HEK293 (cell line): Measurements from ENCODE around the gene CTR9.

Source experiments
- FEZF1 ChIP-seq: fragments of 450-650 bp; formaldehyde crosslinking; IDR thresholded peaks from 2 replicates; pipeline ENCODE4 v1.5.1; 2016; ENCODE audit warnings: missing biosample characterization, missing genetic modification characterization
- GLIS1 ChIP-seq: fragments of 450-650 bp; formaldehyde crosslinking; IDR thresholded peaks from 2 replicates; pipeline ENCODE4 v1.5.1; 2016; ENCODE audit warnings: missing biosample characterization, missing genetic modification characterization
- IKZF3 ChIP-seq: fragments of 450-650 bp; IDR thresholded peaks from 2 replicates; pipeline ENCODE4 v1.5.0; 2018; ENCODE audit warnings: missing biosample characterization, mild to moderate bottlenecking, missing genetic modification characterization, moderate library complexity
- KLF16 ChIP-seq: fragments of 450-650 bp; formaldehyde crosslinking; IDR thresholded peaks from 2 replicates; pipeline ENCODE4 v1.5.1; 2017; ENCODE audit warnings: missing biosample characterization, missing genetic modification characterization
- OSR2 ChIP-seq: fragments of 450-650 bp; formaldehyde crosslinking; IDR thresholded peaks from 2 replicates; pipeline ENCODE4 v1.5.1; 2016; ENCODE audit warnings: missing biosample characterization, missing genetic modification characterization
- REST ChIP-seq: fragments of 450-650 bp; formaldehyde crosslinking; IDR thresholded peaks from 2 replicates; pipeline ENCODE4 v1.5.1; 2016; ENCODE audit warnings: missing biosample characterization, missing genetic modification characterization
- SP3 ChIP-seq: fragments of 450-650 bp; formaldehyde crosslinking; IDR thresholded peaks from 2 replicates; pipeline ENCODE4 v1.5.1; 2016; ENCODE audit warnings: missing biosample characterization, missing genetic modification characterization
- ZBTB10 ChIP-seq: fragments of 450-650 bp; formaldehyde crosslinking; IDR thresholded peaks from 2 replicates; pipeline ENCODE4 v1.5.1; 2016; ENCODE audit warnings: missing biosample characterization, missing genetic modification characterization
- ZBTB6 ChIP-seq: fragments of 450-650 bp; formaldehyde crosslinking; IDR thresholded peaks from 2 replicates; pipeline ENCODE4 v1.5.1; 2017; ENCODE audit warnings: missing biosample characterization, missing genetic modification characterization
- ZBTB7A ChIP-seq: fragments of 450-650 bp; formaldehyde crosslinking; IDR thresholded peaks from 2 replicates; pipeline ENCODE4 v1.5.1; 2016; ENCODE audit warnings: low read depth, missing biosample characterization, missing genetic modification characterization
- ZFP37 ChIP-seq: fragments of 450-650 bp; formaldehyde crosslinking; IDR thresholded peaks from 2 replicates; pipeline ENCODE4 v1.5.1; 2016; ENCODE audit warnings: missing biosample characterization, missing genetic modification characterization
- ZIC2 ChIP-seq: fragments of 450-650 bp; formaldehyde crosslinking; IDR thresholded peaks from 2 replicates; pipeline ENCODE4 v1.5.1; 2016; ENCODE audit warnings: missing biosample characterization, missing genetic modification characterization
- ZNF280C ChIP-seq: fragments of 450-650 bp; formaldehyde crosslinking; IDR thresholded peaks from 2 replicates; pipeline ENCODE4 v1.5.1; 2016; ENCODE audit warnings: missing biosample characterization, missing genetic modification characterization
- ZNF280D ChIP-seq: fragments of 450-650 bp; formaldehyde crosslinking; IDR thresholded peaks from 2 replicates; pipeline ENCODE4 v1.5.1; 2016; ENCODE audit warnings: missing biosample characterization, missing genetic modification characterization
- ZNF366 ChIP-seq: fragments of 450-650 bp; formaldehyde crosslinking; conservative IDR thresholded peaks from 2 replicates; pipeline ENCODE4 v1.5.1; 2016; ENCODE audit warnings: missing biosample characterization, missing genetic modification characterization
- ZNF426 ChIP-seq: fragments of 450-650 bp; formaldehyde crosslinking; IDR thresholded peaks from 2 replicates; pipeline ENCODE4 v1.5.1; 2017; ENCODE audit warnings: missing biosample characterization, missing genetic modification characterization, mild to moderate bottlenecking, inconsistent platforms, moderate library complexity
- ZNF529 ChIP-seq: fragments of 450-650 bp; formaldehyde crosslinking; IDR thresholded peaks from 2 replicates; pipeline ENCODE4 v1.5.1; 2017; ENCODE audit warnings: missing genetic modification characterization, missing biosample characterization; ENCODE audit not compliant: insufficient replicate concordance
- ZNF558 ChIP-seq: fragments of 450-650 bp; formaldehyde crosslinking; IDR thresholded peaks from 2 replicates; pipeline ENCODE4 v1.5.1; 2016; ENCODE audit warnings: missing biosample characterization, missing genetic modification characterization
- ZNF610 ChIP-seq: fragments of 450-650 bp; formaldehyde crosslinking; IDR thresholded peaks from 2 replicates; pipeline ENCODE4 v1.5.1; 2016; ENCODE audit warnings: missing biosample characterization, missing genetic modification characterization, borderline replicate concordance
- ZNF629 ChIP-seq: fragments of 450-650 bp; formaldehyde crosslinking; IDR thresholded peaks from 2 replicates; pipeline ENCODE4 v1.5.1; 2017; ENCODE audit warnings: missing biosample characterization, missing genetic modification characterization
- ZNF639 ChIP-seq: fragments of 450-650 bp; formaldehyde crosslinking; IDR thresholded peaks from 2 replicates; pipeline ENCODE4 v1.5.1; 2016; ENCODE audit warnings: missing biosample characterization, missing genetic modification characterization
- ZNF707 ChIP-seq: fragments of 450-650 bp; formaldehyde crosslinking; IDR thresholded peaks from 2 replicates; pipeline ENCODE4 v1.5.1; 2016; ENCODE audit warnings: missing biosample characterization, missing genetic modification characterization
- ZNF76 ChIP-seq: fragments of 450-650 bp; formaldehyde crosslinking; IDR thresholded peaks from 2 replicates; pipeline ENCODE4; 2016; ENCODE audit warnings: low read depth, missing biosample characterization, missing genetic modification characterization, borderline replicate concordance
- ZNF785 ChIP-seq: fragments of 450-650 bp; formaldehyde crosslinking; IDR thresholded peaks from 2 replicates; pipeline ENCODE4 v1.5.1; 2016; ENCODE audit warnings: missing biosample characterization, missing genetic modification characterization
- ZNF791 ChIP-seq: fragments of 450-650 bp; formaldehyde crosslinking; IDR thresholded peaks from 2 replicates; pipeline ENCODE4 v1.5.1; 2016; ENCODE audit warnings: missing biosample characterization, missing genetic modification characterization

CTR9 gene

GRCh38 chr11:10750838-10751580, at the start of gene CTR9 (continued):
- 0 out of 2 replicates have a peak, but pooled peaks have one; percentile 31 for TF ChIP-seq REST (tag by site-specific recombination)
- peak; percentile 53; the same call in 1 of the 2 replicates for TF ChIP-seq ZNF366 (tag by site-specific recombination)
- peak; percentile 93 for TF ChIP-seq KLF16 (tag by site-specific recombination)
- no peak for TF ChIP-seq ZNF426 (tag by site-specific recombination)
- TF ChIP-seq ZFP37 (tag by site-specific recombination) = 0 out of 2 replicates have a peak, but pooled peaks have one; percentile 47
- peak; percentile 60 for TF ChIP-seq GLIS1
- TF ChIP-seq OSR2 (tag by site-specific recombination) = no peak
- 0 out of 2 replicates have a peak, but pooled peaks have one; percentile 18 for TF ChIP-seq ZBTB7A (tag by site-specific recombination)
- TF ChIP-seq ZBTB10 (tag by site-specific recombination) = no peak
- peak; percentile 69; the same call in 1 of the 2 replicates for TF ChIP-seq ZNF76 (tag by site-specific recombination)
- no peak for TF ChIP-seq ZNF280D (tag by site-specific recombination)
- peak; percentile 93 for TF ChIP-seq ZNF629 (tag by site-specific recombination)
- peak; percentile 74; the same call in 1 of the 2 replicates for TF ChIP-seq ZNF610
- TF ChIP-seq IKZF3 = peak; percentile 98
- TF ChIP-seq ZBTB6 (tag by site-specific recombination) = peak; percentile 64; the same call in 1 of the 2 replicates
- no peak for TF ChIP-seq ZNF558
- TF ChIP-seq ZNF791 (tag by site-specific recombination) = no peak
- TF ChIP-seq ZNF707 (tag by site-specific recombination) = no peak
- no peak for TF ChIP-seq ZNF529
- 0 out of 2 replicates have a peak, but pooled peaks have one; percentile 16 for TF ChIP-seq ZNF639
- peak; percentile 24; the same call in 1 of the 2 replicates for TF ChIP-seq ZIC2 (tag by site-specific recombination)
- TF ChIP-seq SP3 = peak; percentile 88
- no peak for TF ChIP-seq FEZF1 (tag by site-specific recombination)
- no peak for TF ChIP-seq ZNF785 (tag by site-specific recombination)
- TF ChIP-seq ZNF280C (tag by site-specific recombination) = no peak
